Trophoblast cell (in vitro differentiated cells and primary cell): Measurements from ENCODE around the gene SOS1.

Source experiments
- DNase-seq, 2 donors: peaks; one replicate each; pipeline ENCODE4 v3.0.0-alpha.2; 2016
- H2AFZ ChIP-seq: 2 replicates; pipeline ENCODE4 v1.6.1; 2013; ENCODE audit warnings: low read length, moderate library complexity, mild to moderate bottlenecking; ENCODE audit not compliant: insufficient read depth, poor library complexity
- H2AK5ac ChIP-seq: 2 replicates; pipeline ENCODE4 v1.6.1; 2013; ENCODE audit warnings: mild to moderate bottlenecking, low read length
- H2BK120ac ChIP-seq: 2 replicates; pipeline ENCODE4 v1.6.1; 2013; ENCODE audit warnings: low read length, mild to moderate bottlenecking, moderate library complexity; ENCODE audit not compliant: insufficient read depth, poor library complexity
- H2BK12ac ChIP-seq: 2 replicates; pipeline ENCODE4 v1.6.1; 2013; ENCODE audit warnings: mild to moderate bottlenecking, low read length, moderate library complexity
- H2BK5ac ChIP-seq: 2 replicates; pipeline ENCODE4 v1.6.1; 2013; ENCODE audit warnings: low read length, low read depth, moderate library complexity, mild to moderate bottlenecking; ENCODE audit not compliant: poor library complexity
- H3K14ac ChIP-seq: 2 replicates; pipeline ENCODE4 v1.6.1; 2013; ENCODE audit warnings: mild to moderate bottlenecking, low read length
- H3K18ac ChIP-seq: 2 replicates; pipeline ENCODE4 v1.6.1; 2013; ENCODE audit warnings: mild to moderate bottlenecking, low read length
- H3K23ac ChIP-seq: 2 replicates; pipeline ENCODE4 v1.6.1; 2013; ENCODE audit warnings: low read length
- H3K27ac ChIP-seq: 2 replicates; pipeline ENCODE4 v1.5.1; 2013; ENCODE audit warnings: low read depth, mild to moderate bottlenecking, inconsistent platforms, low read length, moderate library complexity
- H3K27me3 ChIP-seq: 2 replicates; pipeline ENCODE4 v1.6.1; 2013; ENCODE audit warnings: inconsistent platforms, mild to moderate bottlenecking, low read length, moderate library complexity; ENCODE audit not compliant: insufficient read depth
- H3K36me3 ChIP-seq, 2 experiments: 1 replicate in 1 of 2; 2 replicates in 1 of 2; pipeline ENCODE4 v1.6.1; 2013; ENCODE audit warnings: low read length in 2 of 2, mild to moderate bottlenecking in 2 of 2, moderate library complexity in 1 of 2; ENCODE audit not compliant: insufficient read depth in 2 of 2, control insufficient read depth in 1 of 2
- H3K4ac ChIP-seq: 2 replicates; pipeline ENCODE4 v1.6.1; 2013; ENCODE audit warnings: low read depth, mild to moderate bottlenecking, low read length, moderate library complexity
- H3K4me1 ChIP-seq, 2 experiments: 1 replicate in 1 of 2; 2 replicates in 1 of 2; pipeline ENCODE4 v1.6.1; 2013; ENCODE audit warnings: low read length in 2 of 2, mild to moderate bottlenecking in 2 of 2, moderate library complexity in 1 of 2; ENCODE audit not compliant: insufficient read depth in 2 of 2, control insufficient read depth in 1 of 2
- H3K4me2 ChIP-seq: 2 replicates; pipeline ENCODE4 v1.6.1; 2013; ENCODE audit warnings: inconsistent platforms, mild to moderate bottlenecking, low read length, moderate library complexity
- H3K4me3 ChIP-seq: 2 replicates; pipeline ENCODE4 v1.5.1; 2013; ENCODE audit warnings: mild to moderate bottlenecking, low read depth, low read length, inconsistent platforms
- H3K79me1 ChIP-seq: one replicate; pipeline ENCODE4 v1.6.1; 2013; ENCODE audit warnings: low read length
- H3K79me2 ChIP-seq: 2 replicates; pipeline ENCODE4 v1.6.1; 2013; ENCODE audit warnings: low read length, mild to moderate bottlenecking; ENCODE audit not compliant: control insufficient read depth, insufficient read depth, poor library complexity
- H3K9ac ChIP-seq: 2 replicates; pipeline ENCODE4 v1.6.1; 2013; ENCODE audit warnings: mild to moderate bottlenecking, low read length
- H3K9me3 ChIP-seq: 2 replicates; pipeline ENCODE4 v1.6.1; 2013; ENCODE audit warnings: low read depth, mild to moderate bottlenecking, control low read depth, inconsistent platforms, low read length; ENCODE audit not compliant: insufficient read depth
- H4K12ac ChIP-seq: 2 replicates; pipeline ENCODE4 v1.6.1; 2013; ENCODE audit warnings: low read depth, mild to moderate bottlenecking, low read length, moderate library complexity
- H4K8ac ChIP-seq: 2 replicates; pipeline ENCODE4 v1.6.1; 2013; ENCODE audit warnings: low read depth, mild to moderate bottlenecking, low read length, moderate library complexity
- H4K91ac ChIP-seq: one replicate; pipeline ENCODE4 v1.6.1; 2013; ENCODE audit warnings: low read depth, mild to moderate bottlenecking, low read length, moderate library complexity
- WGBS: extraction: QIAGEN DNeasy Blood & Tissue Kit; methylation state at CpG from one replicate; pipeline ENCODE4 v1.1.7; 2013; ENCODE audit warnings: missing lambda C conversion rate; ENCODE audit not compliant: insufficient read length, insufficient coverage; ENCODE audit errors: extremely low coverage; 5-methylcytosine and 5-hydroxymethylcytosine counted together

The SOS1 gene

GRCh38 chr2:39154944-39155343, 34.1 kb upstream of the SOS1 start:
- no peak for DNase-seq
- H3K4me1 ChIP-seq = no peaks in the 10 kb centered on the region
- no peaks in the 10 kb centered on the region for H3K27me3 ChIP-seq
- H3K23ac ChIP-seq = no peak overlapping the region
- no peak overlapping the region for H3K4ac ChIP-seq
- no peak overlapping the region for H2BK12ac ChIP-seq
- no peak overlapping the region for H2AK5ac ChIP-seq
- H4K91ac ChIP-seq = no peak overlapping the region
- no peak overlapping the region for H3K18ac ChIP-seq
- no peak overlapping the region for H2BK5ac ChIP-seq
- no peak overlapping the region for H3K4me3 ChIP-seq
- no peak overlapping the region for H2AFZ ChIP-seq
- H3K9ac ChIP-seq = no peak overlapping the region
- no peak overlapping the region for H2BK120ac ChIP-seq
- peaks cover 0 to 1% of the 10 kb centered on the region in 2 experiments for H3K36me3 ChIP-seq
- H3K79me2 ChIP-seq = no peaks in the 10 kb centered on the region
- whole genome bisulfite sequencing = no CpG with 5 or more reads among the region's 3 CpGs
- no peak overlapping the region for H4K12ac ChIP-seq
- H3K79me1 ChIP-seq = no peaks in the 10 kb centered on the region
- no peak overlapping the region for H3K4me2 ChIP-seq
- no peak overlapping the region for H4K8ac ChIP-seq
- no peak overlapping the region for H3K27ac ChIP-seq
- no peak overlapping the region for H3K14ac ChIP-seq
- no peaks in the 10 kb centered on the region for H3K9me3 ChIP-seq

- no peak overlapping the region for H4K91ac ChIP-seq
Observed at GRCh38 chr2:39153312-39153711, 32.5 kb upstream of the SOS1 start.

GRCh38 chr2:39152504-39152903, 31.7 kb upstream of the SOS1 start:
- H2BK5ac ChIP-seq = no peak overlapping the region
- H3K4me2 ChIP-seq = no peak overlapping the region
- no peak overlapping the region for H3K9ac ChIP-seq
- DNase-seq = no peak
- no peak overlapping the region for H2AFZ ChIP-seq
- H4K91ac ChIP-seq = no peak overlapping the region
- H3K79me1 ChIP-seq = no peaks in the 10 kb centered on the region
- H3K27me3 ChIP-seq = no peaks in the 10 kb centered on the region
- WGBS = no CpG with 5 or more reads among the region's 2 CpGs
- no peak overlapping the region for H3K4me3 ChIP-seq
- H4K8ac ChIP-seq = no peak overlapping the region
- no peak overlapping the region for H3K14ac ChIP-seq
- no peaks in the 10 kb centered on the region for H3K36me3 ChIP-seq
- H3K4me1 ChIP-seq = no peaks in the 10 kb centered on the region
- H3K27ac ChIP-seq = no peak overlapping the region
- H3K18ac ChIP-seq = no peak overlapping the region
- no peaks in the 10 kb centered on the region for H3K9me3 ChIP-seq
- no peak overlapping the region for H4K12ac ChIP-seq
- H2BK12ac ChIP-seq = no peak overlapping the region
- no peak overlapping the region for H2BK120ac ChIP-seq
- no peak overlapping the region for H3K23ac ChIP-seq
- H2AK5ac ChIP-seq = no peak overlapping the region
- H3K79me2 ChIP-seq = no peaks in the 10 kb centered on the region
- H3K4ac ChIP-seq = no peak overlapping the region

More at GRCh38 chr2:39153312-39153711, 32.5 kb upstream of the SOS1 start:
- H3K27me3 ChIP-seq = no peaks in the 10 kb centered on the region
- H3K27ac ChIP-seq = no peak overlapping the region
- H3K9me3 ChIP-seq = no peaks in the 10 kb centered on the region
- H3K4me3 ChIP-seq = no peak overlapping the region
- no peaks in the 10 kb centered on the region for H3K4me1 ChIP-seq
- no peak overlapping the region for H3K4me2 ChIP-seq
- no peak overlapping the region for H3K4ac ChIP-seq
- H3K18ac ChIP-seq = no peak overlapping the region
- H3K9ac ChIP-seq = no peak overlapping the region
- H3K79me2 ChIP-seq = no peaks in the 10 kb centered on the region
- no peaks in the 10 kb centered on the region for H3K79me1 ChIP-seq
- no peaks in the 10 kb centered on the region for H3K36me3 ChIP-seq
- no peak overlapping the region for H3K23ac ChIP-seq
- no peak overlapping the region for H2BK12ac ChIP-seq
- H2BK5ac ChIP-seq = no peak overlapping the region
- H2AFZ ChIP-seq = no peak overlapping the region
- no peak overlapping the region for H3K14ac ChIP-seq
- no peak overlapping the region for H4K8ac ChIP-seq
- DNase-seq = peak in 1 of 2 donors; percentile 7
- WGBS = no CpG with 5 or more reads among the region's 1 CpG
- H2BK120ac ChIP-seq = no peak overlapping the region
- no peak overlapping the region for H2AK5ac ChIP-seq
- H4K12ac ChIP-seq = no peak overlapping the region

GRCh38 chr2:39150890-39151497, 30.1 kb upstream of the SOS1 start:
- Histone ChIP-seq H3K4me2 (no peak overlapping the region), H2BK5ac (no peak overlapping the region), H3K79me2 (no peaks in the 10 kb centered on the region), H2BK12ac (no peak overlapping the region), H2BK120ac (no peak overlapping the region), H3K79me1 (no peaks in the 10 kb centered on the region), H4K91ac (no peak overlapping the region), H3K9ac (no peak overlapping the region), H4K8ac (no peak overlapping the region), H3K14ac (no peak overlapping the region), H2AFZ (no peak overlapping the region), H3K9me3 (no peaks in the 10 kb centered on the region), H3K18ac (no peak overlapping the region), H3K4me1 (no peaks in the 10 kb centered on the region), H3K27ac (no peak overlapping the region), H4K12ac (no peak overlapping the region), H3K27me3 (no peaks in the 10 kb centered on the region), H3K4ac (no peak overlapping the region), H3K4me3 (no peak overlapping the region), H3K23ac (no peak overlapping the region), H3K36me3 (no peaks in the 10 kb centered on the region), H2AK5ac (no peak overlapping the region)
- WGBS = no CpG with 5 or more reads among the region's 9 CpGs
- no peak for DNase-seq
